ENCODE measurements around the gene S1PR1. TPM values are rescaled to one million over a fixed set of nuclear protein-coding genes. Genes with fewer than 3 reads are reported as not detected.

S1PR1 gene
- total RNA-seq, 1 experiment from 2014 or later: 0.24 TPM

GRCh38 chr1:101190441-101190840 lies 46.4 kb upstream of the S1PR1 start:
- H3T11ph ChIP-seq (ENCODE audit: low read length): no peak overlapping the region
- H4K5ac ChIP-seq (ENCODE audit: insufficient read length, low read depth, low read length): no peak overlapping the region
- H2BK20ac ChIP-seq (ENCODE audit: low read depth, low read length, poor library complexity, severe bottlenecking): no peak overlapping the region
- no peak overlapping the region for H4K91ac ChIP-seq (ENCODE audit: insufficient read length, low read depth, low read length)
- H3K56ac ChIP-seq (ENCODE audit: insufficient read length, low read depth, low read length): no peak overlapping the region
- no peak overlapping the region for H2BK120ac ChIP-seq (ENCODE audit: low read depth, low read length, poor library complexity, severe bottlenecking)
- H3K79me2 ChIP-seq (ENCODE audit: insufficient read depth, low read length): no peaks in the 10 kb centered on the region
- no peak overlapping the region for H2AFZ ChIP-seq (ENCODE audit: low read length)
- H3K4me1 Mint-ChIP-seq: no peaks in the 10 kb centered on the region; a peak in 1 of 4 replicates
- no peak overlapping the region for H3K9ac ChIP-seq (ENCODE audit: extremely low read depth, insufficient read length, low read length)
- H3K27me3 Mint-ChIP-seq (ENCODE audit: low read depth): no peaks in the 10 kb centered on the region; the same call in 1 of the 2 replicates
- H4K8ac ChIP-seq (replicated peaks; ENCODE audit: insufficient read length, low read depth, low read length): no peak overlapping the region
- DNase-seq: no peak
- no peak for TF ChIP-seq CTCF (conservative IDR thresholded peaks at IDR 0.05)
- no peak overlapping the region for H2AK5ac ChIP-seq (ENCODE audit: insufficient read length, low read length)
- no peak overlapping the region for H2BK15ac ChIP-seq (ENCODE audit: low read depth, low read length)
- no peaks in the 10 kb centered on the region for H3K9me3 ChIP-seq (ENCODE audit: control insufficient read depth, low read depth, low read length)
- no peak overlapping the region for H3K18ac ChIP-seq (ENCODE audit: insufficient read length, low read depth, low read length)
- H3K36me3 Mint-ChIP-seq (ENCODE audit: insufficient read depth in 1 of 3, low read depth in 3 of 3): no peaks in the 10 kb centered on the region
- no peak overlapping the region for H3K4me2 ChIP-seq (ENCODE audit: insufficient read depth, insufficient read length, low read length)
- no peaks in the 10 kb centered on the region for H3K27me3 ChIP-seq (ENCODE audit: insufficient read depth, low read length)
- no peaks in the 10 kb centered on the region for H4K20me1 ChIP-seq (ENCODE audit: control insufficient read depth, insufficient read depth, insufficient read length)
- H3K23me2 ChIP-seq (ENCODE audit: insufficient read length, low read depth, low read length, poor library complexity, severe bottlenecking): no peaks in the 10 kb centered on the region
- H3K4me3 Mint-ChIP-seq: no peak overlapping the region
- no peak overlapping the region for H3K4ac ChIP-seq (ENCODE audit: low read depth, low read length)
- WGBS (ENCODE audit: extremely low coverage, insufficient read length, low lambda C conversion rate): no CpG with 5 or more reads among the region's 4 CpGs
- H3K27ac ChIP-seq (ENCODE audit: insufficient read length, low read depth, low read length): no peak overlapping the region
- H3K27ac Mint-ChIP-seq: no peak overlapping the region
- H3K9me3 Mint-ChIP-seq: no peaks in the 10 kb centered on the region; a peak in 1 of 5 replicates
- H3K4me1 ChIP-seq (ENCODE audit: insufficient read depth, low read length): no peaks in the 10 kb centered on the region
- no peak overlapping the region for H3K14ac ChIP-seq (ENCODE audit: insufficient read depth, low read length)
- no peak overlapping the region for H2BK12ac ChIP-seq (ENCODE audit: insufficient read length, low read depth, low read length)
- H2BK5ac ChIP-seq (ENCODE audit: insufficient read length, low read length): no peak overlapping the region
- H3K79me1 ChIP-seq (ENCODE audit: insufficient read depth, low read depth, low read length, poor library complexity, severe bottlenecking): no peaks in the 10 kb centered on the region
- no peak overlapping the region for H3K23ac ChIP-seq (ENCODE audit: insufficient read length, low read depth, low read length)

Data from H9 (cell line).